ENCODE measurements around the gene NKG7.

The NKG7 gene

GRCh38 chr19:51356159-51356801, 16.2 kb downstream of the NKG7 start:
- no peak overlapping the region for H3K4me3 ChIP-seq (ENCODE audit: low read length)
- no peak for TF ChIP-seq CTCF (conservative IDR thresholded peaks at IDR 0.05; ENCODE audit: low read depth, low read length)
- no peak for DNase-seq (ENCODE audit: low read depth)

- no peak overlapping the region for H3K4me3 ChIP-seq (ENCODE audit: low read length)
- DNase-seq (ENCODE audit: low read depth): peak; percentile 33
- no peak for TF ChIP-seq CTCF (conservative IDR thresholded peaks at IDR 0.05; ENCODE audit: low read depth, low read length)
Observed at GRCh38 chr19:51354742-51355148, 17.7 kb downstream of the NKG7 start.

GRCh38 chr19:51354103-51354741, 18.2 kb downstream of the NKG7 start:
- no peak overlapping the region for H3K4me3 ChIP-seq (ENCODE audit: low read length)
- no peak for TF ChIP-seq CTCF (conservative IDR thresholded peaks at IDR 0.05; ENCODE audit: low read depth, low read length)
- DNase-seq (ENCODE audit: low read depth): no peak

- no peak overlapping the region for H3K4me3 ChIP-seq (ENCODE audit: low read length)
- TF ChIP-seq CTCF (conservative IDR thresholded peaks at IDR 0.05; ENCODE audit: low read depth, low read length): no peak
- no peak for DNase-seq (ENCODE audit: low read depth)
Observed at GRCh38 chr19:51352783-51353360, 19.6 kb downstream of the NKG7 start.

- DNase-seq (ENCODE audit: low read depth): no peak
- no peak overlapping the region for H3K4me3 ChIP-seq (ENCODE audit: low read length)
- no peak for TF ChIP-seq CTCF (conservative IDR thresholded peaks at IDR 0.05; ENCODE audit: low read depth, low read length)
Observed at GRCh38 chr19:51351266-51351990, 21.0 kb downstream of the NKG7 start.

GRCh38 chr19:51347209-51347928, 25.1 kb downstream of the NKG7 start:
- no peak for DNase-seq (ENCODE audit: low read depth)
- H3K4me3 ChIP-seq (ENCODE audit: low read length): no peak overlapping the region
- TF ChIP-seq CTCF (conservative IDR thresholded peaks at IDR 0.05; ENCODE audit: low read depth, low read length): no peak

Measured in retinal pigment epithelial cell (primary cell).